Gastrocnemius medialis (tissue), 4 donors: ENCODE data around the gene PRPF19.

Experiments
- POLR2A ChIP-seq, 2 donors: fragments of 450-650 bp; IDR thresholded peaks; one replicate each; pipeline ENCODE4 v1.6.1; 2017; ENCODE audit warnings: antibody characterized with exemption in 2 of 2, mild to moderate bottlenecking in 2 of 2, moderate library complexity in 2 of 2
- TF ChIP-seq, protein P1 (sequence below), 5 experiments: fragments of 450-650 bp in 3 of 5; fragments of 200-600 bp in 2 of 5; sonication (generic) in 2 of 5; IDR thresholded peaks in 4 of 5; conservative IDR thresholded peaks in 1 of 5; 1 replicate in 4 of 5; 2 replicates in 1 of 5; pipeline ENCODE4 v1.5.1; 2016 to 2019; ENCODE audit warnings: antibody characterized with exemption in 5 of 5, mild to moderate bottlenecking in 3 of 5, moderate library complexity in 3 of 5

DNA sequence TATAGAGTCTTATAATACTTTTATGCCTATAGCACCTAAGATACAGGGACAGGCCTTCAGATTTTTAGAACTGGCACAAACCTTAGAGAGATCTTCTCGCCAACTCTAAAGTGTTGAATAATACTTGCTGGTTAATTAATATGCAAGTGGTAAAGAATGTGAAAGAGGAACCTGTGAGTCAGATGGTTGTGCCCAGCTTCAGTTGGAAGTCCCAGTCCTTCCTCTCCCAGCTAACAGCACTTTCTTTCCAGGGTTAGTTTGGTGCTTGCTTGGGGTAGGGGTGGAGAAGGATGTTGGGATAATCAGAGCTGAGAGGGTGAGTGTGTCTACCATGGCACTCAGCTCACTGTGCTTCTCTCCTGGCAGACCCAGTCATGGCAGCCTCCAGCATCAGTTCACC lies 12.9 kb upstream of the PRPF19 start:
- TF ChIP-seq POLR2A (IDR thresholded peaks at IDR 0.05), result no peak
- TF ChIP-seq, protein P1, sequence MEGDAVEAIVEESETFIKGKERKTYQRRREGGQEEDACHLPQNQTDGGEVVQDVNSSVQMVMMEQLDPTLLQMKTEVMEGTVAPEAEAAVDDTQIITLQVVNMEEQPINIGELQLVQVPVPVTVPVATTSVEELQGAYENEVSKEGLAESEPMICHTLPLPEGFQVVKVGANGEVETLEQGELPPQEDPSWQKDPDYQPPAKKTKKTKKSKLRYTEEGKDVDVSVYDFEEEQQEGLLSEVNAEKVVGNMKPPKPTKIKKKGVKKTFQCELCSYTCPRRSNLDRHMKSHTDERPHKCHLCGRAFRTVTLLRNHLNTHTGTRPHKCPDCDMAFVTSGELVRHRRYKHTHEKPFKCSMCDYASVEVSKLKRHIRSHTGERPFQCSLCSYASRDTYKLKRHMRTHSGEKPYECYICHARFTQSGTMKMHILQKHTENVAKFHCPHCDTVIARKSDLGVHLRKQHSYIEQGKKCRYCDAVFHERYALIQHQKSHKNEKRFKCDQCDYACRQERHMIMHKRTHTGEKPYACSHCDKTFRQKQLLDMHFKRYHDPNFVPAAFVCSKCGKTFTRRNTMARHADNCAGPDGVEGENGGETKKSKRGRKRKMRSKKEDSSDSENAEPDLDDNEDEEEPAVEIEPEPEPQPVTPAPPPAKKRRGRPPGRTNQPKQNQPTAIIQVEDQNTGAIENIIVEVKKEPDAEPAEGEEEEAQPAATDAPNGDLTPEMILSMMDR (IDR thresholded peaks at IDR 0.05 in 4 of 5, conservative IDR thresholded peaks at IDR 0.05 in 1 of 5), result no peak
